Mammary epithelial cell (primary cell): ENCODE data around the gene PECR.

Experiments
- EZH2 ChIP-seq: IDR thresholded peaks from 2 replicates; pipeline ENCODE4 v1.6.1; 2012; ENCODE audit warnings: low read length, inconsistent platforms, borderline replicate concordance
- TF ChIP-seq, protein P1 (sequence below), 2 donors: IDR thresholded peaks in 1 of 2; conservative IDR thresholded peaks in 1 of 2; 2 replicates each; pipeline ENCODE4 v1.5.1; 2011 to 2012; ENCODE audit warnings: inconsistent platforms in 2 of 2, low read length in 2 of 2, mild to moderate bottlenecking in 2 of 2, control low read depth in 1 of 2, low read depth in 1 of 2; ENCODE audit not compliant: insufficient read depth in 1 of 2; ENCODE audit errors: extremely low read depth in 1 of 2

DNA sequence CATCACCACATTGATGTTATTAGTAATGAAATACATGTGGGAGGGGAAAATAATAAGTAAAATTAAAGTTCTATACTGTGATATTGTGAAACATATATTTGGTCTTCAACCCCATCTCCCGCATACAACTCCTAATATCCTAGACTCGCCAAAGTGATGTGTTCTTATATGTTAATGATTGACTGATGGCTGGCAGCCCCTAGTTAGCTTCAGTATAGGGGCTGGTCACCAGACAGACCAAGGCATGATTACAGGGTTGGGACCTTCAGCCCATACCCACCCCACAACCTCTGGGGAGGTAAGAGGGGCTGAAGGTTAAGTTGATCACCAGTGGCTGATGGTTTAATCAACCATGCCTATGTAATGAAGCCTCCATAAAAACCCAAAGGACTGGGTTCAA, 40.2 kb downstream of the PECR start:
- TF ChIP-seq, protein P1, sequence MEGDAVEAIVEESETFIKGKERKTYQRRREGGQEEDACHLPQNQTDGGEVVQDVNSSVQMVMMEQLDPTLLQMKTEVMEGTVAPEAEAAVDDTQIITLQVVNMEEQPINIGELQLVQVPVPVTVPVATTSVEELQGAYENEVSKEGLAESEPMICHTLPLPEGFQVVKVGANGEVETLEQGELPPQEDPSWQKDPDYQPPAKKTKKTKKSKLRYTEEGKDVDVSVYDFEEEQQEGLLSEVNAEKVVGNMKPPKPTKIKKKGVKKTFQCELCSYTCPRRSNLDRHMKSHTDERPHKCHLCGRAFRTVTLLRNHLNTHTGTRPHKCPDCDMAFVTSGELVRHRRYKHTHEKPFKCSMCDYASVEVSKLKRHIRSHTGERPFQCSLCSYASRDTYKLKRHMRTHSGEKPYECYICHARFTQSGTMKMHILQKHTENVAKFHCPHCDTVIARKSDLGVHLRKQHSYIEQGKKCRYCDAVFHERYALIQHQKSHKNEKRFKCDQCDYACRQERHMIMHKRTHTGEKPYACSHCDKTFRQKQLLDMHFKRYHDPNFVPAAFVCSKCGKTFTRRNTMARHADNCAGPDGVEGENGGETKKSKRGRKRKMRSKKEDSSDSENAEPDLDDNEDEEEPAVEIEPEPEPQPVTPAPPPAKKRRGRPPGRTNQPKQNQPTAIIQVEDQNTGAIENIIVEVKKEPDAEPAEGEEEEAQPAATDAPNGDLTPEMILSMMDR (conservative IDR thresholded peaks at IDR 0.05 in 1 of 2, IDR thresholded peaks at IDR 0.05 in 1 of 2; ENCODE audit: extremely low read depth in 1 of 2, insufficient read depth in 1 of 2, low read depth in 1 of 2, low read length in 2 of 2): no peak
- no peak for TF ChIP-seq EZH2
